Keratinocyte (primary cell): ENCODE data around the gene UBIAD1. TPM values are rescaled to one million over a fixed set of nuclear protein-coding genes. Genes with fewer than 3 reads are reported as not detected.

Experiments
- DNase-seq: peaks from one replicate; pipeline ENCODE4 v3.0.0-alpha.2; 2011; ENCODE audit warnings: low read depth, missing footprints, low spot score
- FAIRE-seq: peaks from 2 replicates; lab custom pipeline; 2011; peaks lifted over from hg19 to GRCh38; lab: Jason Lieb, UNC
- H2AFZ ChIP-seq: 2 replicates; pipeline ENCODE4 v1.6.0; 2012; ENCODE audit warnings: low read length, control low read depth, inconsistent platforms; ENCODE audit not compliant: control insufficient read depth
- H3K27ac ChIP-seq: 2 replicates; pipeline ENCODE4 v1.5.1; 2011; ENCODE audit warnings: low read length; ENCODE audit not compliant: control insufficient read depth, insufficient read depth
- H3K27me3 ChIP-seq: 3 replicates; pipeline ENCODE4 v1.6.0; 2011; ENCODE audit warnings: low read length; ENCODE audit not compliant: control insufficient read depth, insufficient read depth; ENCODE audit errors: extremely low read depth
- H3K36me3 ChIP-seq, 2 experiments: 2 replicates in 1 of 2; 3 replicates in 1 of 2; pipeline ENCODE4 v1.5.1; 2011; ENCODE audit warnings: low read length in 2 of 2, mild to moderate bottlenecking in 1 of 2; ENCODE audit not compliant: control insufficient read depth in 2 of 2, insufficient read depth in 2 of 2; ENCODE audit errors: extremely low read depth in 1 of 2
- H3K4me1 ChIP-seq: 3 replicates; pipeline ENCODE4 v1.5.1; 2011; ENCODE audit warnings: low read length; ENCODE audit not compliant: control insufficient read depth, insufficient read depth; ENCODE audit errors: extremely low read depth
- H3K4me2 ChIP-seq: 3 replicates; pipeline ENCODE4 v1.6.0; 2011; ENCODE audit warnings: low read depth, low read length; ENCODE audit not compliant: control insufficient read depth, insufficient read depth; ENCODE audit errors: extremely low read depth
- H3K4me3 ChIP-seq, 3 experiments: fragments of 200-600 bp in 1 of 3; sonication (generic) in 1 of 3; 2 replicates in 2 of 3; 3 replicates in 1 of 3; pipeline ENCODE4 v1.5.1; 2011 to 2016; ENCODE audit warnings: low read length in 3 of 3, mild to moderate bottlenecking in 3 of 3, control low read depth in 2 of 3, inconsistent platforms in 1 of 3, low read depth in 1 of 3, mixed read lengths in 1 of 3, mixed run types in 1 of 3, moderate library complexity in 1 of 3; ENCODE audit not compliant: control insufficient read depth in 2 of 3, insufficient read depth in 2 of 3; ENCODE audit errors: extremely low read depth in 1 of 3
- H3K79me2 ChIP-seq: 2 replicates; pipeline ENCODE4 v1.6.0; 2012; ENCODE audit warnings: low read length; ENCODE audit not compliant: control insufficient read depth, insufficient read depth
- H3K9ac ChIP-seq: 3 replicates; pipeline ENCODE4 v1.6.0; 2011; ENCODE audit warnings: low read length; ENCODE audit not compliant: control insufficient read depth, insufficient read depth; ENCODE audit errors: extremely low read depth
- H3K9me1 ChIP-seq: 3 replicates; pipeline ENCODE4 v1.6.0; 2011; ENCODE audit warnings: low read length; ENCODE audit not compliant: control insufficient read depth, insufficient read depth; ENCODE audit errors: extremely low read depth
- H3K9me3 ChIP-seq: 2 replicates; pipeline ENCODE4 v1.5.1; 2012; ENCODE audit warnings: low read depth, low read length; ENCODE audit not compliant: control insufficient read depth
- H4K20me1 ChIP-seq: 3 replicates; pipeline ENCODE4 v1.6.0; 2011; ENCODE audit warnings: low read length; ENCODE audit not compliant: control insufficient read depth, insufficient read depth; ENCODE audit errors: extremely low read depth
- EZH2 ChIP-seq: IDR thresholded peaks from one replicate; pipeline ENCODE4 v1.6.1; 2012; ENCODE audit warnings: inconsistent platforms, mild to moderate bottlenecking, low read length, moderate library complexity
- dilution Hi-C: fragments of 300-500 bp; cut with MboI; formaldehyde crosslinking; loops from one replicate; pipeline ENCODE4 v1.7.0; 2020; ENCODE audit warnings: low sequenced_read_pairs; ENCODE audit not compliant: extremely low pct_ligation_motif_present
- polyA plus RNA-seq, 5 experiments: library from polyadenylated mRNA; depleted of rRNA in 3 of 5; stranded (reverse) in 3 of 5; stranded (forward) in 1 of 5; unstranded in 1 of 5; fragments of >200 nt; gene quantifications; 1 replicate in 1 of 5; 2 replicates in 3 of 5; 3 replicates in 1 of 5; pipeline versions ENCODE4 v1.2.1 to v1.2.3, GENCODE V29; 2011 to 2012; ENCODE audit warnings: missing spikeins in 2 of 5, low read depth in 1 of 5, low replicate concordance in 1 of 5
- TF ChIP-seq, protein P1 (sequence below), 3 experiments: IDR thresholded peaks in 1 of 3; conservative IDR thresholded peaks in 1 of 3; optimal IDR thresholded peaks in 1 of 3; 2 replicates in 2 of 3; 3 replicates in 1 of 3; pipeline versions ENCODE3 to v1.5.1; 2011; ENCODE audit warnings: low read length in 3 of 3, mild to moderate bottlenecking in 3 of 3, moderate library complexity in 2 of 3, control low read depth in 1 of 3, inconsistent platforms in 1 of 3; ENCODE audit not compliant: insufficient read depth in 2 of 3; ENCODE audit errors: extremely low read depth in 1 of 3

Gene UBIAD1
- polyA plus RNA-seq, 1 donor (not counting 4 experiments of a cell fraction or from before 2014, with no cell fraction given) = 9.9 TPM

DNA sequence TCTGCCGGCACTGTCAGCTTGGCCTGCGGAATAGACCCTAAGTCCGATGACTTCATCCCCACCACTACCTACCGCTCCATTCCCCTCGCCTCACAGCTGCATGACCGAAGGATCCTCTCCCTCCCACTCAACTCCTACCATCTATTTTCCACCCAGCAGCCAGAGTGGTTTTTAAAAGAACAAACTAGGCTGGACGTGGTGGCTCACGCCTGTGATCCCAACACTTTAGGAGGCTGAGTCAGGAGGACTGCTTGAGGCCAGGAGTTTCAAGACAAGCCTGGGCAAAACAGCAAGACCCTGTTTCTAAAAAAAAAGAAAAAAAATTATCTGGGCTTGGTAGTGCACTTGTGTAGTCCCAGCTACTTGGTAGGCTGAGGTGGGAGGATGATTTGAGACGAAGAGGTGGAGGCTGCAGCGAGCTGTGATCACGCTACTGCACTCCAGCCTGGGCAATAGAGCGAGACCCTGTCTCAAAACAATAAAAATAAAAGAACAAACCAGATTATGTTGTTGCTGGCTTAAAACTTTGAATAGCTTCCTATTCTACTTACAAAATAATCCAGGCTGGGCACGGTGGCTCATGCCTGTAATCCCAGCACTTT, 59.0 kb downstream of the UBIAD1 start:
- no peaks in the 10 kb centered on the region for H3K9me3 ChIP-seq
- no peak overlapping the region for H2AFZ ChIP-seq
- no peak for TF ChIP-seq EZH2
- TF ChIP-seq, protein P1, sequence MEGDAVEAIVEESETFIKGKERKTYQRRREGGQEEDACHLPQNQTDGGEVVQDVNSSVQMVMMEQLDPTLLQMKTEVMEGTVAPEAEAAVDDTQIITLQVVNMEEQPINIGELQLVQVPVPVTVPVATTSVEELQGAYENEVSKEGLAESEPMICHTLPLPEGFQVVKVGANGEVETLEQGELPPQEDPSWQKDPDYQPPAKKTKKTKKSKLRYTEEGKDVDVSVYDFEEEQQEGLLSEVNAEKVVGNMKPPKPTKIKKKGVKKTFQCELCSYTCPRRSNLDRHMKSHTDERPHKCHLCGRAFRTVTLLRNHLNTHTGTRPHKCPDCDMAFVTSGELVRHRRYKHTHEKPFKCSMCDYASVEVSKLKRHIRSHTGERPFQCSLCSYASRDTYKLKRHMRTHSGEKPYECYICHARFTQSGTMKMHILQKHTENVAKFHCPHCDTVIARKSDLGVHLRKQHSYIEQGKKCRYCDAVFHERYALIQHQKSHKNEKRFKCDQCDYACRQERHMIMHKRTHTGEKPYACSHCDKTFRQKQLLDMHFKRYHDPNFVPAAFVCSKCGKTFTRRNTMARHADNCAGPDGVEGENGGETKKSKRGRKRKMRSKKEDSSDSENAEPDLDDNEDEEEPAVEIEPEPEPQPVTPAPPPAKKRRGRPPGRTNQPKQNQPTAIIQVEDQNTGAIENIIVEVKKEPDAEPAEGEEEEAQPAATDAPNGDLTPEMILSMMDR (optimal IDR thresholded peaks at IDR 0.05 in 1 of 3, IDR thresholded peaks at IDR 0.05 in 1 of 3, conservative IDR thresholded peaks at IDR 0.05 in 1 of 3; ENCODE audit: extremely low read depth in 1 of 3, insufficient read depth in 2 of 3, low read length in 3 of 3) = no peak

GRCh38 chr1:11333631-11334030, 60.6 kb downstream of the UBIAD1 start:
- Histone ChIP-seq H4K20me1 (no peaks in the 10 kb centered on the region), H3K4me2 (no peak overlapping the region), H3K27me3 (peaks cover 2% of the 10 kb centered on the region), H3K9me1 (no peaks in the 10 kb centered on the region), H3K27ac (no peak overlapping the region), H3K9me3 (no peaks in the 10 kb centered on the region), H3K79me2 (no peaks in the 10 kb centered on the region), H3K4me3 (no peak overlapping the region), H3K36me3 (no peaks in the 10 kb centered on the region), H3K9ac (no peak overlapping the region), H2AFZ (no peak overlapping the region), H3K4me1 (no peaks in the 10 kb centered on the region)
- TF ChIP-seq, protein P1 (optimal IDR thresholded peaks at IDR 0.05 in 1 of 3, IDR thresholded peaks at IDR 0.05 in 1 of 3, conservative IDR thresholded peaks at IDR 0.05 in 1 of 3; ENCODE audit: extremely low read depth in 1 of 3, insufficient read depth in 2 of 3, low read length in 3 of 3) = no peak
- TF ChIP-seq EZH2 = no peak
- FAIRE-seq (no peak), DNase-seq (no peak)
- dilution Hi-C loops = no loop called here

More for the DNA sequence above, 59.0 kb downstream of the UBIAD1 start:
- FAIRE-seq (no peak), DNase-seq (no peak)
- Histone ChIP-seq H3K4me2 (no peak overlapping the region), H3K79me2 (no peaks in the 10 kb centered on the region), H3K4me3 (no peak overlapping the region), H3K27ac (no peak overlapping the region), H3K4me1 (no peaks in the 10 kb centered on the region), H3K9ac (no peak overlapping the region), H3K9me1 (no peaks in the 10 kb centered on the region), H3K27me3 (no peaks in the 10 kb centered on the region), H3K36me3 (no peaks in the 10 kb centered on the region), H4K20me1 (no peaks in the 10 kb centered on the region)
- dilution Hi-C loops = no loop called here
